ENCODE data around the gene OR2T29. TPM values are rescaled to one million over a fixed set of nuclear protein-coding genes. Genes with fewer than 3 reads are reported as not detected.
"Not testable (repeated sequence)": the region's sequence is repeated elsewhere in the genome, so short reads cannot be mapped to it uniquely, and the experiment has no call there.

OR2T29 gene
- total RNA-seq, 1 donor from 2014 or later = not detected

GRCh38 chr1:248537449-248537848, 25.1 kb downstream of the OR2T29 start:
- not testable (repeated sequence) for DNase-seq (ENCODE audit: low read depth); H3K4me3 ChIP-seq (ENCODE audit: low read depth, low read length)

GRCh38 chr1:248521856-248522255, 40.7 kb downstream of the OR2T29 start:
- TF ChIP-seq CTCF (conservative IDR thresholded peaks at IDR 0.05; ENCODE audit: low read depth, low read length) = no peak
- no peak overlapping the region for H3K4me3 ChIP-seq (ENCODE audit: low read depth, low read length)
- DNase-seq (ENCODE audit: low read depth) = no peak

DNA sequence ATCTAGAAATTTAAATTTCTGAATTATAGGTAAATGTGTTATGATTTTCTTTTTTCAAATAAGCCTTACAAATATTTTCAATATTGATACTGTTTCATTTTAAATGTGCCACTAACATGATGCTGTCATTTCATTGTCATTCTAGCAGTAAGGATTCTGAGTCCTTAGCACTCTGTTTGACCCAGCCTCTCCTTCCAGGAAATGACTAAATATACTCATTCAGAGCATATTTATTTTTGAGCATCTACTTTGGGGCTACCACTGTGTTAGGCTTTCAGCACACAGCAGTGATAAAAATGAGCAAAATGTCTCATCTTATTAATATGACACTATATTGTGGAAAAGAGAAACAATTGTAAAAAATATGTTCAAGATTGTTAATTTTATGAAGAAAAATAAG, 52.4 kb downstream of the OR2T29 start:
- DNase-seq (ENCODE audit: low read depth); H3K4me3 ChIP-seq (ENCODE audit: low read depth, low read length): not testable (repeated sequence)

- H3K4me3 ChIP-seq (ENCODE audit: low read depth, low read length) = not testable (repeated sequence)
These were observed 54.8 kb downstream of the OR2T29 start, which contains the start of gene OR2G6 for GRCh38 chr1:248507773-248508172. Gene OR2G6 (plus strand): TSS chr1:248508073. CDS start chr1:248521647, 13,574 bp downstream.

More at GRCh38 chr1:248507773-248508172, 54.8 kb downstream of the OR2T29 start, which contains the start of gene OR2G6:
- DNase-seq (ENCODE audit: low read depth) = not testable (repeated sequence)

Other genes with a start within 250 kb of the OR2T29 start
- gene OR2M7, start 238.2 kb downstream of the OR2T29 start, total RNA-seq = not detected in 2 replicates
- not detected in 2 replicates for gene OR14C36, start 214.0 kb downstream of the OR2T29 start, total RNA-seq
- not detected in 2 replicates for gene OR2T4, start 201.1 kb downstream of the OR2T29 start, total RNA-seq
- not detected in 2 replicates for gene OR2T6, start 187.0 kb downstream of the OR2T29 start, total RNA-seq
- not detected in 2 replicates for gene OR2T1, start 159.7 kb downstream of the OR2T29 start, total RNA-seq
- gene OR2T2, start 117.1 kb downstream of the OR2T29 start, total RNA-seq = not detected in 2 replicates
- not detected in 2 replicates for gene OR2T3, start 89.4 kb downstream of the OR2T29 start, total RNA-seq
- gene OR2T5, start 74.2 kb downstream of the OR2T29 start, total RNA-seq = not detected in 2 replicates
- gene OR2G6, start 54.7 kb downstream of the OR2T29 start, total RNA-seq = not detected in 2 replicates
- not detected in 2 replicates for gene OR2T34, start 12.0 kb upstream of the OR2T29 start, total RNA-seq
- not detected in 2 replicates for gene OR2T10, start 34.9 kb upstream of the OR2T29 start, total RNA-seq
- not detected in 2 replicates for gene OR2T11, start 72.3 kb upstream of the OR2T29 start, total RNA-seq
- gene OR2T35, start 82.5 kb upstream of the OR2T29 start, total RNA-seq = not detected in 2 replicates
- gene OR2T27, start 92.8 kb upstream of the OR2T29 start, total RNA-seq = not detected in 2 replicates
- gene OR14I1, start 140.0 kb upstream of the OR2T29 start, total RNA-seq = not detected in 2 replicates
- gene LYPD8, start 193.0 kb upstream of the OR2T29 start, total RNA-seq = not detected in 2 replicates

Measured in epithelial cell of proximal tubule (primary cell).